ENCODE results near the gene FHDC1. TPM values are rescaled to one million over a fixed set of nuclear protein-coding genes. Genes with fewer than 3 reads are reported as not detected.

The FHDC1 gene
- total RNA-seq, 1 experiment from 2014 or later, result 0.76 TPM

DNA sequence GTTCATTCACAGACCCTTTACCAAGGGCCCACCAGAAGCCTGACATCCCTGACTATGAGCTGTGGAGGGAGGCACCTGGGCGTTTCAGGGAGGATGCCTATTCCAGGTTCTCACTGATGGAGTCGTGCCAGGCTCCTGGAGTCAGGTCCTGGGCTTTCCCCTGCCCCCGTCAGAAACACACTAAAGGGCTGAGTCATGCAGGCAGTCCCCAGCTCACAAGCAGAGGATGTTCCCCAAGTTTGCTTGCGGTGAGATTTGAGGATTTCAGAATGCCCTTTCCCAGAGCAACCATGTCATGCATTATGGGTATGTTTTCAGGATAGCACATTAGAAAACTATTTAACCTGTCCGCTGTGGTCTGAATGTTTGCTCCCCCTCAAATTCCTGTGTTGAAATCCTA lies 45.2 kb downstream of the FHDC1 start:
- peak; percentile 94 for DNase-seq (ENCODE audit: low read depth)

DNA sequence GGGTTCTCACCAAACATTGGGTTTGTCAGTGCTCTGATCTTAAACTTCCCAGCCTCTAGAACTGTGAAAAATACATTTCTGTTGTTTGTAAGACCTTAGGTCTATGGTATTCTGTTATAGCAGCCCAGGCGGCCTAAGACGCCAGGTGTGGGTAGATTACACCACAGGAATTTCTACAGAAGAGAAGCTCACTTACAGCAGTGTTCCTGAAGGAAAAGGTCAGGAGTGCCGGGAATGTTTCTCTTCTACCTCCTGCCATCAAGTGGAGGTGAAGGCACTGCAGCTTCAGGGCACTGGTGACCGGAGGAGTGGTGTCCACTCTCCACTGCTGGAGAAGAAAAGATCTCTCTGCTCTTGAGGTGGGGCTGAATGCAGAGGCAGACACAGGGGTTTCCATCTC lies 45.7 kb downstream of the FHDC1 start:
- DNase-seq (ENCODE audit: low read depth), result peak; percentile 71

GRCh38 chr4:152983221-152983620 lies 47.1 kb downstream of the FHDC1 start:
- DNase-seq (ENCODE audit: low read depth), result peak; percentile 44

- peak; percentile 86 for DNase-seq (ENCODE audit: low read depth)
Observed at GRCh38 chr4:152983774-152984411, 47.8 kb downstream of the FHDC1 start.

DNA sequence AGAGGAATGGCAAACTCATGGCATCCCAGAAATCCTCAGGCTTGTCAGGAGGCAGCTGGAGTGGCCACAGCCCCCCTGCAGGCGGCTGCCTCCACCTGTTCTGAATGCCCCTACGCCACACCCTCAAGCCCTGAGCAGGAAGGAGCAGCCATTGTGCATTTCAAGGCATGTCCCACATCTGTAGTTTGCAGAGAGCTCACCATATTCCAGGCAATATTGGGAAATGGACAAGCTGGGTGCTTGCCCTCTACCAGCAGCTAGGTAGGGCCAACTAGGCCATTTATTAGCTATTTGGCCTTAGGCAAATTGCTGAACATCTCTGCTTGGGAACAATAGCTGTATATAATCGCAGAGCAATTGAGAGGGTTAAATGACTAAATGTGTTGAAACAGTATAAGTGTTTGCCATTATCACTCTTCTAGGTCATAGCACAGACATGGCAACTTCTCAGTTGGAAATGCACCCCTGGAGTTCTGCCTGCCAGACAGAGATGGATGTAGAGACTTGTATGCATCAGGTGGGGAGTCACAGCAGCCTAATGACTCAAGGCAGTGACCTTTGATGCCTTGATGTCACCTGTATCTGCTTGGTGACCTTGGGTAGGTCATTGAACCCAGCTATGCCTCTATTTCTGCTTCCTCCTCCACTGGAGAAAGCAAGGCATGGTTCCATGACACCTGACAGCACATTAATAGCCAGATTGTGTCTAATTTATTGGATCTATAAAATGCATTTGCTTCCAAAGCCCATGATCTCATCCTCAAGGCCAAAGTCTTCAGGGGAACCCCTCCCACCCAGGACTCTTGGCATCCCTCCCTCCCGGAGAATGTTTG lies 52.8 kb downstream of the FHDC1 start:
- no peak for DNase-seq (ENCODE audit: low read depth)

DNA sequence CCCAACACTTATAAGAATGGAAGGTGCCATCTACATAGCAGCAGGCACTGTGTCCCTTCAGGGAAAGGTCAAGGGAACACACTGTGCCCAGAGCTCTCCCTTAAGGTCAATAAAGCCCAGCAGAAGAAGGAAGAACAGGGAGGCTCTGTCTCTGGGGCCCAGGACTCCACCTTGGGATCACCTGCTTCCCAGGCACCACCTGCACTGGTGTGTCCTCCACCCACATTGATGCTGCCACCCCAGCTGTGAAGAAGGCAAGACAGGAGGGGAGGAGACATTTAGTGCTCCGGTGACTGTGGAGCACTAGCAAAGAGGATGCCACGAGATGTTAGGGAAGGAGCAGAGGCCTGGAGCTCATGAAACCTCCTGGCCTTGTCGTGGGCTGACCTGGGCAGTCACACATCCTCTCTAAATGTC lies 53.4 kb downstream of the FHDC1 start:
- no peak for DNase-seq (ENCODE audit: low read depth)

GRCh38 chr4:152990471-152991131 lies 54.5 kb downstream of the FHDC1 start:
- no peak for DNase-seq (ENCODE audit: low read depth)

- no peak for DNase-seq (ENCODE audit: low read depth)
Observed at GRCh38 chr4:152991398-152991797, 55.3 kb downstream of the FHDC1 start.

- no peak for DNase-seq (ENCODE audit: low read depth)
Observed at GRCh38 chr4:152992027-152992426, 55.9 kb downstream of the FHDC1 start.

DNA sequence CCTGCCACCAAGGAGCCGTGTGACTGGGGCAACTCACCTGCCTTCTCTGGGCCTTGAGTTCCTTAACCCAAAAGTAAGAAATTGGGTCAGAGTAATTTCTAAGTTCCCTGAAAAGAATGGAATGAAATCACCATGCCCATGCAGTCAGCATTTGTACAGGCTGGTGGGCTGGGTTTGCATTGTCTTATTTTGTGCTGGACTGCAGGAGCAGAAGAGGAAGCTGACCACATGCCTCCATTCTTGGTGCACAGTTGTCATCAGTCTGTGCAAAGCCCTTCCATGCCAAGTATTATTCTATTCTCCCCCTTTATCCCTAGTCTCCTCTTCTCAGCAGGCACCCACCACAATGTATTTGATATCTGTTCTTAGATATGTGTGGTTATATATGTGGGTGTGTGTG lies 56.3 kb downstream of the FHDC1 start:
- no peak for DNase-seq (ENCODE audit: low read depth)

GRCh38 chr4:152994038-152994437 lies 57.9 kb downstream of the FHDC1 start:
- DNase-seq (ENCODE audit: low read depth), result no peak

- DNase-seq (ENCODE audit: low read depth), result no peak
Observed at GRCh38 chr4:152996111-152996571, 60.0 kb downstream of the FHDC1 start.

DNA sequence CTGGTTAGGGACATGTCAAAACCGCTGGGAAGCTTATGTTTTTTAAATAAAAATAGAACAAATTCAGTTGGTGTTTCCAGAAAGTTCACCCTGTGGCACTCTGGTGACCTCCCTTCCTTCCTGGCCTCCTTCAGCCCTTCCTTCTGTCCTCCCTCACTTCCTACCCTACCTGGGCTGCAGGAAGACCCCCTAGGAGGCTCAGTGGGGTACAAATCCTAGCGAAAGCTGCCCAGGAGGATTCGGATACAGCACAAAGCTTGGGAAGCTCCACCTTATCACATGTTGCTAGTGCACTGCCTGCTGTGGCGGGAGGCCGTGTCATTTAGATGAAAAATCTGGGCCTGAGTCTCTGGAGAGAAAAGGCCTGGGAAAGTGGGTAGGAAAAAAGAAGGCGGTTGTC lies 60.5 kb downstream of the FHDC1 start:
- DNase-seq (ENCODE audit: low read depth), result no peak

DNA sequence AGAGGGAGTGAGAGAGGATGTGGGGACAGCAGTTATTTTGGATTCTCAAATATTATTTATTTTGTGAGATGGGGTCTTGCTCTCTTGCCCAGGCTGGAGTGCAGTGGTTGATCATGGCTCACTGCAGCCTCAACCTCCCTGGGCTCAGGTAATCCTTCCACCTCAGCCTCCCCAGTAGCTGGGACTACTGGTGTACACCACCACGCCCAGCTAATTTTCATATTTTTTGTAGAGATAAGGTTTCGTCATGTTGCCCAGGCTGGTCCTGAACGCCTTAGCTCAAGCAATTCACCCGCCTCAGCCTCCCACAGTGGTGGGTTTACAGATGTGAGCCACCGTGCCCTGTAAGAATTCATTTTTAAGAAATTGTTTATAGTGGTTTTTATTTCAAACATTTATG lies 61.2 kb downstream of the FHDC1 start:
- no peak for DNase-seq (ENCODE audit: low read depth)

DNA sequence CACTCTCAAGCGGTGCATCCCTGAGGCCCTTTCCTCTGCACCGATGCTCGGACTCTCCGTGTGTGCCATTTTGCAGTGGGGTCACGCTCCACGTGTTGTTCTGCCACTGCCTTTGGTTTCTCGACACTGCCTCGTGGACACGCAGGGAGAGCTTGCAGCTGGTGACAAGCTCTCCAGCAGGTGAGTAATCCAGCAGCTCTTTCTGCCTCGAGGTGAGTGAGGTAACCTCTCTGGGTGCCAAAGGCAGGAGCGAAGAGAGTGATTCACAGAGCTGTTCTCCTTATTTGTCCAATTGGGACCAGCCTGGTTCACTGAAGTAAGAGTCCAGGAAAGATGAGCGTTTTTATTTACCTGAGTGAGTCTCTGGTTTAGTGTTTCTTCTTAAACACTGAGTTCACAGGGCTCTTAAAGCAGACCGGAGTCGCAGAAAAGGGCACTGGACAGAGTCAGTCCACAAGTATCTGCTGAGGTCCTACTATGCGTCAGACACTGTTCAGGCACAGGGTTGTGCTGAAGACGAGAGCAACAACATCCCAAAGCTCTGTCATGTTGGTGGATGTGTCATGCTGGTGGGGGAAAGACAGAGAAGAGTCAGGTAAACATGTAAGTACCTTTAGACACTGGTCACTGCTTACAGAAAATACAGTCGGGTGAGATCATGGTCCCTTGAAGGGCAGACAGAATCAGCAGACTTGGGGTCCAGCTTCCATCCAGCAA lies 61.8 kb downstream of the FHDC1 start:
- DNase-seq (ENCODE audit: low read depth), result peak; percentile 77

- DNase-seq (ENCODE audit: low read depth), result no peak
Observed at GRCh38 chr4:152998861-152999260, 62.7 kb downstream of the FHDC1 start.

DNA sequence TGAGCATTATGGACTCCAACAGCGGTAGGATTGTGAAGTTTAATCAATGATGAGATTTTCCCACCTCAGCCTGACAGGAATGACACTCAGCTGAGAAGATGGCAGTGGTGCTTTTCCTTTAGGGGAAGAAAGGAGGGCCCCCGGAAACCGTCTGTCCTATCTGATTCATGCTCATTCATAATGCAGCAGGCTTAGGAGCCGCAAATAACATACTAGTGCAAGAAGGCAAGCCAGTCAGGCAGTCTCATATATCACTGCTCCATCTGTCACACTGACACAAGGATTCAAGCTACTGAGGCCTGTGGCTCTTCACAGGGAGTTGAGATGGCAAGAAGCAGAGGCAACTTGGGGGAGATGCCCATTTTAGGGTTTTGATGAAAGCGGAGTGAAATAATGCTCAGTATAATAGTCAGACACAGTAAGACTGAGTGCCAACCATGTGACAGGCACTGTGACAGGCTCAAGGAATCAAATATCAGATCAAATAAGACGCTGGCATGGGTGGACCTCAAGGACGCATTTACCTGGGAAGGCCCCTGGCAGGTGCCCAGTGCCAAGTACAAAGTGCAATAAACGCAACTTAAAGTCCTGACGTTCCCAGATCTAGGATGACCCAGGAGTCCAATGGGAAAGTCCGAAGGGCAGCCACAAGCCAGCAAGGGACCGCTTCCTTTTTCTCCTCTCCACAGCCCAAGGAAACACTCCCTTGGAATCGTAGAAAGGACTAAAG lies 63.4 kb downstream of the FHDC1 start:
- DNase-seq (ENCODE audit: low read depth), result no peak

DNA sequence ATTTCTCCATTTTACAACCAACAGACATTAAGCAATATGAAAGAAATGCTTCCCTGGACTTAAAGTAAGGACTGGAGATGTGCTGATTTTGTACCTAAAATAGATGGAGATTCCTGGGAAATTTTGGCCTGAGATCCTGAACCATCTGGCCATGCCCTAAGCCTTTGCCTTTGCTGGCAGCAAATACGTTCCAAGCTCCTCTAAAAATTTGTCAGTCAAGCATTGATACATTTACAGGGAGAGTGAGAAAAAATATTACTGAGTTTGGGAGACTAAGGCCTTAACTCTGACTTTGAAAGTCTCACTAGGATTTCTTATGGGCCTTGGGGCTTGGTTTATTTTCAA lies 63.9 kb downstream of the FHDC1 start:
- no peak for DNase-seq (ENCODE audit: low read depth)

GRCh38 chr4:153001626-153002025 lies 65.5 kb downstream of the FHDC1 start:
- no peak for DNase-seq (ENCODE audit: low read depth)

DNA sequence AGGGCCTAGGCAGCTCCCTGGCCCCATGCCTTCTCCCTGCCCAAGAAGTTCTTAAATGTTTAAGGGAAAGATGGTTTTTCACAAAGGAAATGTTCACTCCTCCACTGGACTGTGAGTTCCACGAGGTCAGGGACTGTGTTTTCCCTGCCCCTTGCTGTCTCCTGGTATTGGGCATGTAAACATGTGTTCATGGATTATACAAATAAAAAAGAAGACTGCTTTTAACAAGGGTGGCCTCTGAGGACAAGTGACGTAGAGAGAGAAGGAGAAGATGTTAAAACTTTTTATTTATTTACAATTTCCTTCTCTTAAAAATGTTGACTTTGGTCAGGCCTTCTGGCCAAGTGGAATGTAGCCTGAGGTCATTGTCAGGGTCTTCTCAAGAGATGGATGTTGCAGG lies 66.0 kb downstream of the FHDC1 start:
- no peak for DNase-seq (ENCODE audit: low read depth)

GRCh38 chr4:153004081-153004850 lies 68.1 kb downstream of the FHDC1 start:
- no peak for DNase-seq (ENCODE audit: low read depth)

All from M059J (cell line).